SK-N-SH (cell line): ENCODE data around the gene TBXT. TPM values are rescaled to one million over a fixed set of nuclear protein-coding genes. Genes with fewer than 3 reads are reported as not detected.

Experiments
- CTCF ChIA-PET: fragments of 300-600, 350-600 bp; formaldehyde crosslinking; extraction: SDS; loops from one replicate; lab custom pipeline; 2021; lab: Yijun Ruan, JAX
- POLR2A ChIA-PET: fragments of 350-600 bp; sonication (Branson Sonifier 250); formaldehyde crosslinking; extraction: SDS; loops from one replicate; lab custom pipeline; 2020; ENCODE audit warnings: antibody characterized with exemption, inconsistent platforms; lab: Yijun Ruan, JAX
- DNase-seq: peaks from one replicate; pipeline ENCODE4 v3.0.0; 2012
- H2AFZ ChIP-seq: fragments of 200-600 bp; sonication (generic); 2 replicates; pipeline ENCODE4 v1.8.1; 2016; ENCODE audit warnings: antibody characterized with exemption, mild to moderate bottlenecking, low read depth
- H3F3A ChIP-seq: fragments of 200-600 bp; sonication (generic); replicated peaks from 2 replicates; pipeline ENCODE3; 2016; ENCODE audit warnings: antibody characterized with exemption, mild to moderate bottlenecking; ENCODE audit not compliant: insufficient read depth
- H3K27ac ChIP-seq, 2 experiments: fragments of 200-500 bp in 1 of 2; fragments of 200-600 bp in 1 of 2; sonication (Bioruptor generic) in 1 of 2; sonication (generic), shearing (Covaris generic) in 1 of 2; 2 replicates each; pipeline versions ENCODE4 v1.5.1 to v1.6.1; 2014 to 2016; ENCODE audit warnings: low read depth in 2 of 2, inconsistent platforms in 1 of 2, low read length in 1 of 2, mild to moderate bottlenecking in 1 of 2, mixed read lengths in 1 of 2
- H3K27me3 ChIP-seq: fragments of 200-600 bp; sonication (generic), shearing (Covaris generic); 2 replicates; pipeline ENCODE4 v1.6.1; 2016; ENCODE audit warnings: mixed run types; ENCODE audit not compliant: insufficient read depth
- H3K36me3 ChIP-seq, 2 experiments: fragments of 200-500 bp in 1 of 2; fragments of 200-600 bp in 1 of 2; sonication (Bioruptor generic) in 1 of 2; sonication (generic) in 1 of 2; replicated peaks in 1 of 2; 2 replicates each; pipeline versions ENCODE3 to v1.5.1; 2014 to 2016; ENCODE audit warnings: low read length in 1 of 2, mild to moderate bottlenecking in 1 of 2; ENCODE audit not compliant: insufficient read depth in 2 of 2, control insufficient read depth in 1 of 2
- H3K4me1 ChIP-seq, 2 experiments: fragments of 200-500 bp in 1 of 2; fragments of 200-600 bp in 1 of 2; sonication (Bioruptor generic) in 1 of 2; sonication (generic), shearing (Covaris generic) in 1 of 2; 2 replicates each; pipeline versions ENCODE4 v1.5.1 to v1.6.1; 2014 to 2016; ENCODE audit warnings: low read depth in 1 of 2, low read length in 1 of 2, mixed run types in 1 of 2; ENCODE audit not compliant: insufficient read depth in 2 of 2, control insufficient read depth in 1 of 2
- H3K4me2 ChIP-seq: fragments of 200-600 bp; sonication (generic), shearing (Covaris generic); 2 replicates; pipeline ENCODE4 v1.6.1; 2017; ENCODE audit warnings: mixed run types
- H3K4me3 ChIP-seq, 2 experiments: fragments of 200-500 bp in 1 of 2; fragments of 200-600 bp in 1 of 2; sonication (Bioruptor generic) in 1 of 2; sonication (generic), shearing (Covaris generic) in 1 of 2; 2 replicates each; pipeline versions ENCODE4 v1.5.1 to v1.8.1; 2014 to 2016; ENCODE audit warnings: low read depth in 2 of 2, inconsistent platforms in 1 of 2, low read length in 1 of 2, mild to moderate bottlenecking in 1 of 2, mixed read lengths in 1 of 2, moderate library complexity in 1 of 2
- H3K79me2 ChIP-seq: fragments of 200-600 bp; sonication (generic); 2 replicates; pipeline ENCODE4 v1.8.1; 2017; ENCODE audit warnings: mild to moderate bottlenecking; ENCODE audit not compliant: insufficient read depth
- H3K9ac ChIP-seq: fragments of 200-600 bp; sonication (generic); 2 replicates; pipeline ENCODE4 v1.6.1; 2017; ENCODE audit warnings: mixed run types
- H3K9me2 ChIP-seq: fragments of 200-600 bp; sonication (generic); 2 replicates; pipeline ENCODE4 v1.6.1; 2017; ENCODE audit warnings: mixed run types
- H3K9me3 ChIP-seq: fragments of 200-600 bp; sonication (generic); 2 replicates; pipeline ENCODE4 v1.6.1; 2017; ENCODE audit warnings: mixed run types, mild to moderate bottlenecking, moderate library complexity
- H4K20me1 ChIP-seq: fragments of 200-600 bp; sonication (generic); 2 replicates; pipeline ENCODE4 v1.6.1; 2017; ENCODE audit warnings: mild to moderate bottlenecking, mixed run types; ENCODE audit not compliant: insufficient read depth
- CHD2 ChIP-seq: fragments of 150-350 bp; IDR thresholded peaks from 2 replicates; pipeline ENCODE4 v1.6.1; 2018; ENCODE audit warnings: low read length; ENCODE audit not compliant: partially characterized antibody
- GABPA ChIP-seq: IDR thresholded peaks from 2 replicates; pipeline ENCODE4 v1.4.0; 2012; ENCODE audit warnings: low read depth, mild to moderate bottlenecking
- PBX3 ChIP-seq: IDR thresholded peaks from 2 replicates; pipeline ENCODE4; 2012
- POLR2AphosphoS5 ChIP-seq: IDR thresholded peaks from 2 replicates; pipeline ENCODE4 v1.6.1; 2012; ENCODE audit warnings: low read depth, low read length
- RAD21 ChIP-seq: IDR thresholded peaks from 2 replicates; pipeline ENCODE4 v1.6.1; 2012; ENCODE audit warnings: mild to moderate bottlenecking, low read length
- RCOR1 ChIP-seq: fragments of 150-350 bp; IDR thresholded peaks from 2 replicates; pipeline ENCODE4 v1.6.1; 2017; ENCODE audit warnings: antibody characterized with exemption, low read length
- TCF12 ChIP-seq: IDR thresholded peaks from 2 replicates; pipeline ENCODE4 v1.4.0; 2012
- WGBS: methylation state at CpG from one replicate; pipeline ENCODE4 v1.1.6; 2017; ENCODE audit warnings: low lambda C conversion rate; 5-methylcytosine and 5-hydroxymethylcytosine counted together
- polyA plus RNA-seq, 3 experiments: library from polyadenylated mRNA; depleted of rRNA; stranded (reverse); fragments of >200 nt; gene quantifications; 2 replicates each; pipeline ENCODE4 v1.2.3, GENCODE V29; 2012

The TBXT gene
- polyA plus RNA-seq, 1 of the 3 experiments (the other 2 are of a cell fraction) = not detected

GRCh38 chr6:166197361-166197760 lies 29.7 kb upstream of the TBXT start:
- Histone ChIP-seq H3K27ac (no peak overlapping the region), H2AFZ (no peak overlapping the region), H3K9me3 (no peaks in the 10 kb centered on the region), H3K36me3 (no peaks in the 10 kb centered on the region), H3F3A (no peaks in the 10 kb centered on the region), H3K4me1 (no peaks in the 10 kb centered on the region), H3K9ac (no peak overlapping the region), H3K79me2 (no peaks in the 10 kb centered on the region), H3K27me3 (no peaks in the 10 kb centered on the region; the same call in none of the 2 replicates), H3K4me3 (no peak overlapping the region), H3K9me2 (no peaks in the 10 kb centered on the region), H4K20me1 (no peaks in the 10 kb centered on the region), H3K4me2 (no peak overlapping the region)
- CTCF ChIA-PET = no interaction called here
- TF ChIP-seq GABPA (no peak), CHD2 (no peak), RAD21 (no peak)
- POLR2A ChIA-PET = no interaction called here
- WGBS = 4% methylated on average over 4 of the region's 5 CpGs
- DNase-seq = no peak

GRCh38 chr6:166195860-166196238 lies 28.2 kb upstream of the TBXT start:
- DNase-seq = no peak
- H3K4me2 ChIP-seq = no peak overlapping the region
- POLR2A ChIA-PET = no interaction called here
- no peaks in the 10 kb centered on the region for H3K36me3 ChIP-seq
- WGBS = 5% methylated on average over 5 of the region's 10 CpGs
- no peak overlapping the region for H3K9ac ChIP-seq
- no peak overlapping the region for H3K27ac ChIP-seq
- H3K4me3 ChIP-seq = no peak overlapping the region
- CTCF ChIA-PET = interaction anchor here (1.3 kb wide), 1 partner anchor 10 kb away, joined by 3 read pairs; no protein-coding TSS in a partner anchor
- no peaks in the 10 kb centered on the region for H3K9me3 ChIP-seq
- H3K27me3 ChIP-seq = no peaks in the 10 kb centered on the region; the same call in none of the 2 replicates
- no peak overlapping the region for H2AFZ ChIP-seq
- H3F3A ChIP-seq = no peaks in the 10 kb centered on the region
- no peaks in the 10 kb centered on the region for H3K79me2 ChIP-seq
- TF ChIP-seq POLR2AphosphoS5 = no peak
- TF ChIP-seq RCOR1 = no peak
- no peaks in the 10 kb centered on the region for H4K20me1 ChIP-seq
- no peaks in the 10 kb centered on the region for H3K9me2 ChIP-seq
- H3K4me1 ChIP-seq = no peaks in the 10 kb centered on the region

GRCh38 chr6:166194914-166195859 lies 27.5 kb upstream of the TBXT start:
- no peaks in the 10 kb centered on the region; the same call in none of the 2 replicates for H3K27me3 ChIP-seq
- no peaks in the 10 kb centered on the region for H3K79me2 ChIP-seq
- DNase-seq = no peak
- ChIA-PET POLR2A (no interaction called here), CTCF (interaction anchor here (1.3 kb wide), 1 partner anchor 11 kb away, joined by 3 read pairs; no protein-coding TSS in a partner anchor)
- H3K27ac ChIP-seq = no peak overlapping the region
- H3K9me2 ChIP-seq = no peaks in the 10 kb centered on the region
- WGBS = 14% methylated on average over 10 of the region's 13 CpGs
- H3F3A ChIP-seq = no peaks in the 10 kb centered on the region
- no peaks in the 10 kb centered on the region for H4K20me1 ChIP-seq
- H3K4me2 ChIP-seq = no peak overlapping the region
- H3K4me3 ChIP-seq = no peak overlapping the region
- H3K36me3 ChIP-seq = no peaks in the 10 kb centered on the region
- no peaks in the 10 kb centered on the region for H3K9me3 ChIP-seq
- H2AFZ ChIP-seq = no peak overlapping the region
- no peak for TF ChIP-seq TCF12
- no peak for TF ChIP-seq POLR2AphosphoS5
- no peak for TF ChIP-seq PBX3
- TF ChIP-seq, all 33 proteins: peak for 0
- Histone ChIP-seq H3K4me1 (no peaks in the 10 kb centered on the region), H3K9ac (no peak overlapping the region)
